ENCODE measurements around the gene NUFIP1.

DNA sequence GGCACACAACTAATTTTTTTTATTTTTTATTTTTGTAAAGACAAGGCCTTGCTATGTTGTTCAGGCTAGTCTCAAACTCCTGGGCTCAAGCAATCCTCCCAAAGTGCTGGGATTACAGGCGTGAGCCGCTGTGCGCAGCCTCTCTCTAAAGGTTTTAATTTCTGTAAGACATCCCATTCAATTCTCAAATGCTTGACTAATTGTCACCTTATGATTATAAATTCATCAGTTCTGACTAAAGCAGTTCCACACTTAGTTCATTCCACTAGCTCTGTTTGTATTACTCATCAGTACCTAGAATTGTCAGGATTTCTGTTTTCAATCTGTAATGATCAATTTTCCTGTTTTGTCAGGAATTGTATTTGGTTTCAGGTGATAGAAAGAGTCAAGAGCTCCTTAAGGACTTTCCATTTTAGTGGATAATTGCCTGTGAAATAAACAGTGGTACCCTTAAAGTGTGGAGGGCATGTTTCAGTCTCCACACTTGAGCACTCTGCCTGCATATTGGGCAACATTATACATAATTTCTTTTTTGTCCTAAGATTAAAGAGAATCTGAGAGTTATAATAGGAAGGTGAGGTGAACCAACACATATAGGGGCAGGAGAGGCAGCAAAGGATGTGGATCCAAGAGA is 27.6 kb upstream of the NUFIP1 start:
- no peak for TF ChIP-seq EZH2 (IDR thresholded peaks at IDR 0.05)
- no peak for TF ChIP-seq ZNF274 (IDR thresholded peaks at IDR 0.05; ENCODE audit: low read depth, low read length)
- TF ChIP-seq, protein P1, sequence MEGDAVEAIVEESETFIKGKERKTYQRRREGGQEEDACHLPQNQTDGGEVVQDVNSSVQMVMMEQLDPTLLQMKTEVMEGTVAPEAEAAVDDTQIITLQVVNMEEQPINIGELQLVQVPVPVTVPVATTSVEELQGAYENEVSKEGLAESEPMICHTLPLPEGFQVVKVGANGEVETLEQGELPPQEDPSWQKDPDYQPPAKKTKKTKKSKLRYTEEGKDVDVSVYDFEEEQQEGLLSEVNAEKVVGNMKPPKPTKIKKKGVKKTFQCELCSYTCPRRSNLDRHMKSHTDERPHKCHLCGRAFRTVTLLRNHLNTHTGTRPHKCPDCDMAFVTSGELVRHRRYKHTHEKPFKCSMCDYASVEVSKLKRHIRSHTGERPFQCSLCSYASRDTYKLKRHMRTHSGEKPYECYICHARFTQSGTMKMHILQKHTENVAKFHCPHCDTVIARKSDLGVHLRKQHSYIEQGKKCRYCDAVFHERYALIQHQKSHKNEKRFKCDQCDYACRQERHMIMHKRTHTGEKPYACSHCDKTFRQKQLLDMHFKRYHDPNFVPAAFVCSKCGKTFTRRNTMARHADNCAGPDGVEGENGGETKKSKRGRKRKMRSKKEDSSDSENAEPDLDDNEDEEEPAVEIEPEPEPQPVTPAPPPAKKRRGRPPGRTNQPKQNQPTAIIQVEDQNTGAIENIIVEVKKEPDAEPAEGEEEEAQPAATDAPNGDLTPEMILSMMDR (IDR thresholded peaks at IDR 0.05 in 2 of 3, conservative IDR thresholded peaks at IDR 0.05 in 1 of 3; ENCODE audit: borderline replicate concordance in 1 of 3, insufficient read depth in 1 of 3, low read depth in 2 of 3, low read length in 2 of 3), result no peak
- TF ChIP-seq, protein P2, sequence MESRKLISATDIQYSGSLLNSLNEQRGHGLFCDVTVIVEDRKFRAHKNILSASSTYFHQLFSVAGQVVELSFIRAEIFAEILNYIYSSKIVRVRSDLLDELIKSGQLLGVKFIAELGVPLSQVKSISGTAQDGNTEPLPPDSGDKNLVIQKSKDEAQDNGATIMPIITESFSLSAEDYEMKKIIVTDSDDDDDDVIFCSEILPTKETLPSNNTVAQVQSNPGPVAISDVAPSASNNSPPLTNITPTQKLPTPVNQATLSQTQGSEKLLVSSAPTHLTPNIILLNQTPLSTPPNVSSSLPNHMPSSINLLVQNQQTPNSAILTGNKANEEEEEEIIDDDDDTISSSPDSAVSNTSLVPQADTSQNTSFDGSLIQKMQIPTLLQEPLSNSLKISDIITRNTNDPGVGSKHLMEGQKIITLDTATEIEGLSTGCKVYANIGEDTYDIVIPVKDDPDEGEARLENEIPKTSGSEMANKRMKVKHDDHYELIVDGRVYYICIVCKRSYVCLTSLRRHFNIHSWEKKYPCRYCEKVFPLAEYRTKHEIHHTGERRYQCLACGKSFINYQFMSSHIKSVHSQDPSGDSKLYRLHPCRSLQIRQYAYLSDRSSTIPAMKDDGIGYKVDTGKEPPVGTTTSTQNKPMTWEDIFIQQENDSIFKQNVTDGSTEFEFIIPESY (IDR thresholded peaks at IDR 0.05; ENCODE audit: extremely low read depth, insufficient replicate concordance, low read length), result no peak
- TF ChIP-seq, protein P3, sequence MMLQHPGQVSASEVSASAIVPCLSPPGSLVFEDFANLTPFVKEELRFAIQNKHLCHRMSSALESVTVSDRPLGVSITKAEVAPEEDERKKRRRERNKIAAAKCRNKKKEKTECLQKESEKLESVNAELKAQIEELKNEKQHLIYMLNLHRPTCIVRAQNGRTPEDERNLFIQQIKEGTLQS (IDR thresholded peaks at IDR 0.05), result no peak
- TF ChIP-seq, protein P4, sequence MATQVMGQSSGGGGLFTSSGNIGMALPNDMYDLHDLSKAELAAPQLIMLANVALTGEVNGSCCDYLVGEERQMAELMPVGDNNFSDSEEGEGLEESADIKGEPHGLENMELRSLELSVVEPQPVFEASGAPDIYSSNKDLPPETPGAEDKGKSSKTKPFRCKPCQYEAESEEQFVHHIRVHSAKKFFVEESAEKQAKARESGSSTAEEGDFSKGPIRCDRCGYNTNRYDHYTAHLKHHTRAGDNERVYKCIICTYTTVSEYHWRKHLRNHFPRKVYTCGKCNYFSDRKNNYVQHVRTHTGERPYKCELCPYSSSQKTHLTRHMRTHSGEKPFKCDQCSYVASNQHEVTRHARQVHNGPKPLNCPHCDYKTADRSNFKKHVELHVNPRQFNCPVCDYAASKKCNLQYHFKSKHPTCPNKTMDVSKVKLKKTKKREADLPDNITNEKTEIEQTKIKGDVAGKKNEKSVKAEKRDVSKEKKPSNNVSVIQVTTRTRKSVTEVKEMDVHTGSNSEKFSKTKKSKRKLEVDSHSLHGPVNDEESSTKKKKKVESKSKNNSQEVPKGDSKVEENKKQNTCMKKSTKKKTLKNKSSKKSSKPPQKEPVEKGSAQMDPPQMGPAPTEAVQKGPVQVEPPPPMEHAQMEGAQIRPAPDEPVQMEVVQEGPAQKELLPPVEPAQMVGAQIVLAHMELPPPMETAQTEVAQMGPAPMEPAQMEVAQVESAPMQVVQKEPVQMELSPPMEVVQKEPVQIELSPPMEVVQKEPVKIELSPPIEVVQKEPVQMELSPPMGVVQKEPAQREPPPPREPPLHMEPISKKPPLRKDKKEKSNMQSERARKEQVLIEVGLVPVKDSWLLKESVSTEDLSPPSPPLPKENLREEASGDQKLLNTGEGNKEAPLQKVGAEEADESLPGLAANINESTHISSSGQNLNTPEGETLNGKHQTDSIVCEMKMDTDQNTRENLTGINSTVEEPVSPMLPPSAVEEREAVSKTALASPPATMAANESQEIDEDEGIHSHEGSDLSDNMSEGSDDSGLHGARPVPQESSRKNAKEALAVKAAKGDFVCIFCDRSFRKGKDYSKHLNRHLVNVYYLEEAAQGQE (IDR thresholded peaks at IDR 0.05; ENCODE audit: low read depth), result no peak
- no peak for TF ChIP-seq POLR2A (IDR thresholded peaks at IDR 0.05; ENCODE audit: borderline replicate concordance, extremely low read depth, insufficient read depth, insufficient read length)
- TF ChIP-seq, protein P5, sequence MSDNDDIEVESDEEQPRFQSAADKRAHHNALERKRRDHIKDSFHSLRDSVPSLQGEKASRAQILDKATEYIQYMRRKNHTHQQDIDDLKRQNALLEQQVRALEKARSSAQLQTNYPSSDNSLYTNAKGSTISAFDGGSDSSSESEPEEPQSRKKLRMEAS (IDR thresholded peaks at IDR 0.05), result no peak
- no peak for TF ChIP-seq TCF7L2 (IDR thresholded peaks at IDR 0.05; ENCODE audit: borderline replicate concordance, extremely low read depth, insufficient read depth, insufficient read length)
- TF ChIP-seq SIN3A (IDR thresholded peaks at IDR 0.05; ENCODE audit: low read depth), result no peak

Data from HCT116 (cell line).